ENCODE results near the gene SYS1. TPM values are rescaled to one million over a fixed set of nuclear protein-coding genes. Genes with fewer than 3 reads are reported as not detected.

SYS1 gene
- total and polyA plus RNA-seq, 5 experiments from 2014 or later: 34.2 to 62.5 (median 46.1) TPM

- no peak for ATAC-seq
- DNase-seq: no peak
- POLR2A ChIA-PET: interaction anchor here (1.5 to 3.4 kb wide), 8 partner anchors 11 to 54 kb away, joined by 3 to 53 read pairs (median 16); partner anchors contain the start of genes DBNDD2 and SYS1
- Mint-ChIP-seq H3K27me3 (no peaks in the 10 kb centered on the region), H3K36me3 (peaks cover 0 to 29% (median 5%) of the 10 kb centered on the region in 3 donors), H3K27ac (peak overlapping the region; percentile 98 to 100 (median 99)), H3K4me3 (peak overlapping the region; percentile 90 to 99 (median 96)), H3K4me1 (peaks cover 26 to 46% (median 38%) of the 10 kb centered on the region in 4 donors), H3K9me3 (no peaks in the 10 kb centered on the region)
Measured at GRCh38 chr20:45416917-45417316, 54.0 kb downstream of the SYS1 start.

Other genes starting within 250 kb of the SYS1 start
- gene WFDC5, start 248.0 kb upstream of the SYS1 start, total RNA-seq: not detected
- gene WFDC5, start 248.0 kb upstream of the SYS1 start, polyA plus RNA-seq: not detected
- gene WFDC12, start 238.7 kb upstream of the SYS1 start, total RNA-seq: not detected
- not detected for gene WFDC12, start 238.7 kb upstream of the SYS1 start, polyA plus RNA-seq
- gene PI3, start 188.3 kb upstream of the SYS1 start, total RNA-seq: not detected
- gene PI3, start 188.3 kb upstream of the SYS1 start, polyA plus RNA-seq: not detected
- gene SEMG1, start 156.1 kb upstream of the SYS1 start, total RNA-seq: not detected
- not detected for gene SEMG1, start 156.1 kb upstream of the SYS1 start, polyA plus RNA-seq
- not detected for gene SEMG2, start 141.8 kb upstream of the SYS1 start, total RNA-seq
- gene SEMG2, start 141.8 kb upstream of the SYS1 start, polyA plus RNA-seq: not detected
- not detected for gene SLPI, start 108.6 kb upstream of the SYS1 start, total RNA-seq
- not detected for gene SLPI, start 108.6 kb upstream of the SYS1 start, polyA plus RNA-seq
- not detected for gene RBPJL, start 56.3 kb upstream of the SYS1 start, total RNA-seq
- gene RBPJL, start 56.3 kb upstream of the SYS1 start, polyA plus RNA-seq: not detected
- not detected for gene MATN4, start 54.9 kb upstream of the SYS1 start, total RNA-seq
- gene MATN4, start 54.9 kb upstream of the SYS1 start, polyA plus RNA-seq: not detected
- gene SDC4, start 14.7 kb upstream of the SYS1 start, total RNA-seq: under 1 TPM; 0.25 to 0.31 TPM
- gene SDC4, start 14.7 kb upstream of the SYS1 start, polyA plus RNA-seq: under 1 TPM in 2 of 3 donors, not detected in 1; 0.09 to 0.24 TPM
- under 1 TPM in 1 of 2 experiments, not detected in 1; 0.47 TPM for gene TP53TG5, start 15.2 kb downstream of the SYS1 start, total RNA-seq
- gene TP53TG5, start 15.2 kb downstream of the SYS1 start, polyA plus RNA-seq: under 1 TPM in 2 of 3 donors, not detected in 1; 0.42 to 0.55 TPM
- 10 to 100 TPM; 13.6 to 13.9 TPM for gene DBNDD2, start 45.1 kb downstream of the SYS1 start, total RNA-seq
- gene DBNDD2, start 45.1 kb downstream of the SYS1 start, polyA plus RNA-seq: 10 to 100 TPM; 11.6 to 13.5 (median 13.4) TPM
- gene PIGT, start 53.0 kb downstream of the SYS1 start, total RNA-seq: 10 to 100 TPM; 80.1 to 86.7 TPM
- 10 to 100 TPM; 73.4 to 90.6 (median 73.9) TPM for gene PIGT, start 53.0 kb downstream of the SYS1 start, polyA plus RNA-seq
- under 1 TPM; 0.73 to 0.80 TPM for gene WFDC2, start 106.6 kb downstream of the SYS1 start, total RNA-seq
- under 1 TPM in 1 of 3 donors, not detected in 2; 0.33 TPM for gene WFDC2, start 106.6 kb downstream of the SYS1 start, polyA plus RNA-seq
- gene SPINT3, start 152.5 kb downstream of the SYS1 start, total RNA-seq: not detected
- gene SPINT3, start 152.5 kb downstream of the SYS1 start, polyA plus RNA-seq: not detected
- gene WFDC6, start 176.3 kb downstream of the SYS1 start, total RNA-seq: not detected
- not detected for gene WFDC6, start 176.3 kb downstream of the SYS1 start, polyA plus RNA-seq
- not detected for gene EPPIN, start 184.2 kb downstream of the SYS1 start, total RNA-seq
- gene EPPIN, start 184.2 kb downstream of the SYS1 start, polyA plus RNA-seq: not detected
- not detected for gene WFDC8, start 216.1 kb downstream of the SYS1 start, total RNA-seq
- gene WFDC8, start 216.1 kb downstream of the SYS1 start, polyA plus RNA-seq: not detected